Lower leg skin (tissue), 3 donors: ENCODE data around the gene OR6K2.

Source experiments
- CTCF ChIP-seq, 3 donors: fragments of 450-650 bp; IDR thresholded peaks; one replicate each; pipeline ENCODE4 v1.5.1; 2016; ENCODE audit warnings: antibody characterized with exemption in 3 of 3, mild to moderate bottlenecking in 3 of 3, moderate library complexity in 2 of 3
- POLR2A ChIP-seq, 2 donors: fragments of 450-650 bp; IDR thresholded peaks; one replicate each; pipeline ENCODE4 v1.6.1; 2016 to 2017; ENCODE audit warnings: antibody characterized with exemption in 2 of 2, mild to moderate bottlenecking in 1 of 2, moderate library complexity in 1 of 2

- TF ChIP-seq CTCF (IDR thresholded peaks at IDR 0.05) (no peak), POLR2A (IDR thresholded peaks at IDR 0.05) (no peak)
Measured at GRCh38 chr1:158686111-158687009, 14.1 kb downstream of the OR6K2 start, which contains the start of gene SPTA1.
